GM18861 (cell line): ENCODE data around the gene COBLL1.

Source experiments
- ATAC-seq: cut with Tn5 transposase; IDR thresholded peaks from one replicate; pipeline ENCODE4 v1.9.1; 2021; ENCODE audit not compliant: unreplicated experiment

Gene COBLL1

DNA sequence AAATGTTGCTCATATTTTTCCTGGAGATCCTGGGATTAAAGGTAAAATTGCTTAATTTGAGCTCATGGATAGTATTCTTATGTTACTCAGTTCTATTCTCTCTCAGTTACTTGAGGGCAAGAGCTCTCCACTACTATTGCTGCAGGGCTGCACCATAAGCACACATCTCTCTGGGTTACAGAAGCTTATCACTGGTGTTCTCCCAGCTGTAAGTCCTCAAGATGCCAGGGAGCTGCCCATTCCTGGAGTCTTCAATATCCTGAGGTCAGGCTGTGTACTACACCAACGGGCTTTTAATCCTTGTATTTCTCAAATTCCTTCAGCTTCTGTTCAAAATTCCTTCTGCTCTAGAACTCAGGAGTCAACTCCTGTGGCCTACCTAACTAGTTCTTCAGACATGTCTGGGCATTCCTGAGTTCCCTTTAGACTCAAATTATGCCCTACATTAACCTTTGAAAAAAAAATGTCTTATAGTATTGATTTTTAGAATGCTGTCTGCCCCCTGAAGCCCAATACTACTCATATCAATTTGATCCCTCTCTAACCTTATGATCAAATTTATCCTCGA is 17.7 kb upstream of the COBLL1 start:
- no peak for ATAC-seq

GRCh38 chr2:164852086-164852485 is 10.5 kb upstream of the COBLL1 start:
- no peak for ATAC-seq

DNA sequence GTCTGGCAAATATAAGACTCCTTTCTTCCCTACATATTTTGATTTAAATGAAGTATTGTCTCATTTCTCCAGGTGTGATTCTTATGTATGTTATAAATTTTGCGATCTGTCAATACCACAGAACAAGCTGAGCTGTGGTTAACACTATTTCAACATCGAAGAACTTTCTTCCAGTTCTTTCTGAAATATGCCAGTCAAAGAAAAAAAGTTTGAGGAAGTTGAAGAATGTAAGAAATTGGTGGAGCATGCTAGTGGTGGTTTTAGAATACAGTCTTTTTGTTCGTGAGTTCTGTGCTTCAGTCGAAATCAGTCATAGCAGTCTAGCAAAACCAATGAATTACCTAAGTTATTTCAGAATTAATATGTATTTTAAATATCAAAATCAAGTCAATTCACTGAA is 8.6 kb upstream of the COBLL1 start:
- ATAC-seq: no peak

DNA sequence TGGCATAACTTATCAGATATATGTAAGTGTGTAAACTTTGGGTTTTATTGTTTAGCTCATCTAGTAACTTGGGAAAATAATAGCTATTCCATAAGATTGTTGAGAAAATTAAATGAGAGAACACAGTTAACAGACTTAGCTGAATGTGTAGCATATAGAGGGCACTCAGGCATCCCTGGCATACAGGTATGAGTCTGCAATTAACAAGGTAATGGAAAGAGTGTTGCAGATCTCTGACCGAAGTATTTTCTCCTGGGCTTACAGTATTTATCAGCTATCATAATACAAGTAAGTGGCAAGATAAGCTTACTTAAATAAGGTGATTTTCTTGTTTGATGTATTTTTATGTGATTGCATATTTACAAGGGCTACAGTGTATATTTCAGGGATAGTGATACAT is 7.9 kb upstream of the COBLL1 start:
- no peak for ATAC-seq

DNA sequence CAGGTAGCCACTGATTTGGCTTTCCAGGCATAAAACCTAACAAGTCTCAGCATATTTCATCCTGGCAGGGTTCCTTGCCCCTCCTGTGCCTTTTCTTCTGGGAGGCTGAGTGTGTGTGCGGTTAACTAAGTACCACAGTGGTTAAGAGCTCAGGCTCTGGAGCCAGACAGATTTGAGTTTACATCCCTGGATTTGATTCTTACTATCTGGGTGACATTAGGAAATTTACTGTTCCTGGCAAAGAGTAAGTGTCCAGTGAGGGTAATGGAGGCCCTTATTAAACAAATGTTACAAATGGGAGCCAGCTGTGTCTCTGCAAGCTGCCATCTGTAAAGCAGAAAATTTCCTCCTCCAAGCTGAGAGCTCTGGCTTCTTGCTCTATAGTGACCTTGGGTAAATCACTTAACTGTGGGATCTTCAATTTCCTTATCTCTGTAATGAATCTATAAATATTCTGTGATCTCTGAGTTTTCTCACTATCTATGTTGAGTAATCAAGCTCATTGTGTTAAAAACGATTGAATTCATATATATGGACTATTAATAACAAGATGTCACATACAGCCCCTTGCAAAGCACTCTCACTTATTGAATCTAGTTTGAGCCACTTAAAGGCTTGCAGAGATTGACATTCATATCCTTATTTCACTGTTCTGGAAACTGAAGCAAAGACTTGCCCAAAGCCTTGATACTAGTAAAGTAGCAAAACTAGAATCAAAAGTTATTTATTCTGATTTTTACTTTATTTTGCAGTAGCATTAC is 6.5 kb upstream of the COBLL1 start:
- ATAC-seq: no peak

DNA sequence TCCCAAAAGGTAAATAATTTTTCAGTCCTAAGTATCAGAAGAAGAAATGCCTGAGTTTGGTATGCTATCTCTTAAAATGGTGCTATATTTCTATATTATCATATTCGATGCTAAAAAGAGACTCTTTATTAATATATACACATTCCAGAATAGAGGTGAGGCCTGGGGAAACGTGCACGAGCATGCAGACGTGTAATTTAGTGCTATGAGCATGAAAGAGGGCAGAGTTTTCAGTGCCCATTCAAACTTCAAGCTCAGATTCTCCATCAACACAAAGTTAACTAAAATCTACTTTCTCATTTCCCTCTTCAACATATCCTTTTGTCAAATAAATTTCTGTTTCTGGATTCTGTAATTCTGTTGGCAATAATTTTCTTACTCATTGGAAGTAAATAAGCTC is 5.7 kb upstream of the COBLL1 start:
- no peak for ATAC-seq

DNA sequence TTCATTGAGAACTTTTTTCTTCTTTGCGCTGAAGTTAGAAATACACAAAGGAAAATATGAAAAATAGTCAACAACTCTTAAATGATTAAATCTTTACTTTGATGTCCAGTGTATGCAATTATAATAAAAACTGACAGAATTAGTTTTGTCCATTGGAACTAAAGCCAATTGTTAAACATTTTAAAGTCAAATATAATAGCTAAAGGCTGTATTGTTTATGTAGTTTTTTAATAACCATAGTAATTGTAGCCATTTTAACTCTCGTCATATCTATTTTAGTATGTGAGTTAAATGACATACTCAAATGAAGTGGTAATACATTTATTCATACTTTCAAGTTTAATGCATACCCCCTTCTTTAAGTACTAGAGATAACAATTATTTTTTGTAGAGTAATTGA is 4.7 kb upstream of the COBLL1 start:
- ATAC-seq: no peak

GRCh38 chr2:164843346-164843911 is 1.8 kb upstream of the COBLL1 start:
- ATAC-seq: no peak

DNA sequence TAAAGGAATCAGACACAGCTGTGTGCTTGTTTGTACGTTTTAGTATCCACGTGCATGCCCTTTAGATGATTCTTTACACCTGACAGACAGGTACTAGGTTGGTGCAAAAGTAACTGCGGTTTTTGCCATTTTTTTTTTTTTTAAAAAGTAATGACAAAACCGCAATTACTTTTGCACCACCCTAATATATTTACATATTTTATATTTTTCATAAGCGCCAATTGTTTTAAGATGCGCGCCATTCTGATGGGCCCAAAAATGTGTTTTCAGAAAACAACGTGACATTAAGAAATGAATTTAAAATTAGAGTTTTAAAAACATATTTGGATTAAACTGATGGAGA is 972 bp upstream of the COBLL1 start:
- ATAC-seq: no peak

- peak; percentile 42 for ATAC-seq
These were observed 499 bp downstream of the COBLL1 start for GRCh38 chr2:164840930-164841718.

DNA sequence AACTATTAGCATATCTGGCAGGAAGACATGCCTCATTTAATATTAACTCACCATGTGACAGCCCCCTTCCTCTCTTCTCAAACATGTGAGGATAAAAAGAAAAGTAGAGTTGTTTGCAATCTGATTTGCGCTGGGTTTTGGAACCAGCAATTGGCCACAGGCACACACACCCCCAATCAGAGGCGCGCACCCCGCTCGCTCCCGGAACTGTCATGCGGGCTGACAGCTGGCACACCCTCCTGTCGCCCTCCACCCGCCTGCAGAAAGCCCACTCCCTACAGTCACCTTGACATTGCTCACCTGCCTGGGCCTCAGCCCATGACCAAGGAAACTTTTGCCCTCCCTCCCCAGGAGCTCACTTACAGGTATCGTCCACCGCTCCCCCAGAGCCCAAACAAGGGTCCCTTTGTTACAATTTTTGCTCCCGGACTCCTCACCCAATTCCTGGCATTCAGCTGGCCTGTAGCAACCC is 1.1 kb downstream of the COBLL1 start:
- no peak for ATAC-seq

- no peak for ATAC-seq
These were observed 1.6 kb downstream of the COBLL1 start for GRCh38 chr2:164839914-164840457.

DNA sequence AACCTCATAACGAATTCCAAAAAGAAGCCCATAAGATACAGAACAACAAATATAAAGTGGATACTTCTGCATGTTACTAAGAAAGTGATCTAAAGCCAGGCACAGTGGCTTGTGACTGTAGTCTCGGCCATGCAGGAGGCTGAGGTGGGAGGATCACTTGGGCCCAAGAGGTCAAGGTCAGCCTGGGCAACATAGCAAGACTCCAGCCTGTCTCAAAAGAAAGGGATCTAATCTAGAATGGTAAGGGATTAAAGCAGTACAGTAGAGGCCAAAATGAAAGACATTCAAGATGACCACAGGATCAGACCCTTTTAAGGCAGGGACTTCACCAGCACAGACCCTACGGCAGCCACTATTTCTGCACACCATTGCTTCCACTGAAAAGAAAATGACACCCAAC is 3.8 kb downstream of the COBLL1 start:
- no peak for ATAC-seq

- ATAC-seq: no peak
These were observed 4.7 kb downstream of the COBLL1 start for GRCh38 chr2:164836907-164837306.

- no peak for ATAC-seq
These were observed 6.3 kb downstream of the COBLL1 start for GRCh38 chr2:164835302-164835701.

GRCh38 chr2:164831887-164832286 is 9.7 kb downstream of the COBLL1 start:
- ATAC-seq: no peak

GRCh38 chr2:164831180-164831579 is 10.4 kb downstream of the COBLL1 start:
- no peak for ATAC-seq

- ATAC-seq: no peak
These were observed 15.1 kb downstream of the COBLL1 start for GRCh38 chr2:164826293-164827243.

GRCh38 chr2:164824872-164825271 is 16.8 kb downstream of the COBLL1 start:
- no peak for ATAC-seq

GRCh38 chr2:164823126-164823525 is 18.5 kb downstream of the COBLL1 start:
- ATAC-seq: no peak
